Measurements from ENCODE around the gene AK5.

The AK5 gene, protein sequence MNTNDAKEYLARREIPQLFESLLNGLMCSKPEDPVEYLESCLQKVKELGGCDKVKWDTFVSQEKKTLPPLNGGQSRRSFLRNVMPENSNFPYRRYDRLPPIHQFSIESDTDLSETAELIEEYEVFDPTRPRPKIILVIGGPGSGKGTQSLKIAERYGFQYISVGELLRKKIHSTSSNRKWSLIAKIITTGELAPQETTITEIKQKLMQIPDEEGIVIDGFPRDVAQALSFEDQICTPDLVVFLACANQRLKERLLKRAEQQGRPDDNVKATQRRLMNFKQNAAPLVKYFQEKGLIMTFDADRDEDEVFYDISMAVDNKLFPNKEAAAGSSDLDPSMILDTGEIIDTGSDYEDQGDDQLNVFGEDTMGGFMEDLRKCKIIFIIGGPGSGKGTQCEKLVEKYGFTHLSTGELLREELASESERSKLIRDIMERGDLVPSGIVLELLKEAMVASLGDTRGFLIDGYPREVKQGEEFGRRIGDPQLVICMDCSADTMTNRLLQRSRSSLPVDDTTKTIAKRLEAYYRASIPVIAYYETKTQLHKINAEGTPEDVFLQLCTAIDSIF

DNA sequence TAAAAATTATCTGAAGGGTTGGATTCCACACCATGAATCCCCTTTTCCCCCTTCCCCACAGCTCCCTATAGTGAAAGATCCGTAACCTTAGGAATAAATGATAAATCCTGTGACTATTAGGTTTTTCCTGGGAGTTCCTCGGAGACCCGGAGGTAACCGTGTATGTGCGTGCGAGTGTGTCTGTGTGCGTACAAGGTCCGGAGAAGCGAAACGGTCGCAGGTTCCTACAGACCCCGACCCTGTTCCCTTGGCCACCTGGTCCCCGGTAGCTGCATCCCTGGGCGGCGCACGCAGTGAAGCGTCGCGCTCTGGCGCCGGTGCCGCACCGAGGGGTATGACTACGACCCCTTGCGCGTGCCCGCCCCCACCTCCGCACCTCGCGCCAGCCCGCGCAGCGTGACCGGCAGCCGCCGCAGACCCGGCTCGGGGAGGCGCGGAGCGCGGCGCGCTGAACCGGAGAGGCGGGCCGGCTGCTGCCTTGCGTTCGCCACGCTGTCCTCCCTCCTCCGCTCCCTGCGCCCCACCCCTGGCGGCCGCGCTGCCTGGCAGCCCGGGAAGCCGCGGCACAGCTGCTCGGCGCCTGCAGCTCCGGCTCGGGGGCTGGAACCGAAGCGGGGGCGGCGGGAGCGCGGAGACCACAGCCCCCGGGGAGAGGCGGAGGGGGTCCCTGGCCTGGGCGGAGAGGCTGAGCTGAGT is at the start of gene AK5:
TSS of gene AK5 (plus strand) at position 529 of the 696 bp plus-strand sequence. CDS start 295 bp downstream, outside the sequence.
- DNase-seq (ENCODE audit: low read depth) = no peak

DNA sequence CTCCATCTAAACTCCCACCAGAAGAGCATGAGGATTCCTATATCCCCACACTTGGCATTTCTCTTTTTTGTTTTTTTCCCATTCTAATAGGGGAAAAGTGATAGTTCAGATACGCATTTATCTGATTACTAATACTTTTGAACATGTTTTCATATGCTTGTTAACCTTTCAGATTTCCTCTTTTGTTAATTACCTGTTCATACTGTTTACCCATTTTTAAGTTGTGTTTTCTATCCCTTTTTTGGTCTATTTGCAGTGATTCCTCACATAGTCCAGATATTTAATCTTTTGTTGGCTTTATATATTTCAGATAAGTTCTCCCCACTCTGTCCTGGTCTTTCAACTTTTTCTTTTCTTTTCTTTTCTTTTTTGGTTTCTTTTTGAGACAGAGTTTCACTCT is 49.0 kb upstream of the AK5 start:
- no peak for DNase-seq (ENCODE audit: low read depth)

DNA sequence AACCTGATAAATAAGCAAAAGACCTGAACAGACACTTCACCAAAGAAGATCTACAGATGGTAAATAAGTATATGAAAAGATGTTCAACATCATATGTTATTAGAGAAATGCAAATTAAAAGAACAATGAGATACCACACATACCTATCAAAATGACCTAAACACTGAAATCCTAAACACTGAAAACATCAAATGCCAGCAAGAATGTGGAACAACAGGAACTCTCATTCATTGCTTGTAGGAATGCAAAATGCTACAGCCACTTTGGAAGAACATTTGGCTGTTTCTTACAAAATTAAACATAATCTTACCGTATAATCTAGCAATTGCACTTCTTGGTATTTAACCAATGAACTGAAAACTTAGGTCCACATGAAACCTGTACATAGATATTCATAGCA is 47.7 kb upstream of the AK5 start:
- no peak for DNase-seq (ENCODE audit: low read depth)

DNA sequence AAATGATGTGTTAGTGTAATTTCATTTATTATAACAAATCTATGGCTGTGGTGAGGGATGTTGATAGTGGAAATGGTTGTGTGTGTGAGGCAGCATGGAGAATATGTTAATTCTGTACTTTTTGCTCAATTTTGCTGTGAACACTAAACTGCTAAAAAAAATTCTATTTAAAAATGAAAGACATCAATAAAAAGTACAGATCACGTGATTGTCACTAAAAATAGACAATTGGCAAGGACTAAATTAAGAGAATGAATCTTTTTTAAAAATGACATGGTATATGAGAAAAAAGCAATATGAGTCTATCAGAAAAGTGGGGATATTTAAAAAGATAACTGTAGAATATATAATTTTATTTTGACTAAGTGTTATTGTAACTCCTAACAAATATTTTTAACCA is 46.9 kb upstream of the AK5 start:
- DNase-seq (ENCODE audit: low read depth) = no peak

DNA sequence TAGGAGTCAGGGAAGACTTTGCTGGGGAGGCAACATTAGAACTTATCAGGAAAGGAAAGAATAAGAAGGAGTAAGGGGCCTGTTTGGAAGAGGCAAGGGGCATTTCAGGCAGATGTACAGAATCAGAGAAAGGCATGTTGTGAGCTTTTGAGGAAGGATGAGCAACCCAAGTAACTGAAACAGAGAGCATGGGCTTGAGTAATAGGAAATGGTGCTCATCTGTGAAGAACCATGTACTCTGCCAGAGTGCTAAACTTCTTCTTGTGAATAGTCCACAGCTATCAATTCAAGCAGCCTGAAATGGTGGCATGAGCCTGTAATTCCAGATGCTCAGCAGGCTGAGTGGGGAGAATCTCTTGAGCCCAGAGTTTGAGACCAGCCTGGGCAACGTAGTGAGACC is 43.4 kb upstream of the AK5 start:
- no peak for DNase-seq (ENCODE audit: low read depth)

DNA sequence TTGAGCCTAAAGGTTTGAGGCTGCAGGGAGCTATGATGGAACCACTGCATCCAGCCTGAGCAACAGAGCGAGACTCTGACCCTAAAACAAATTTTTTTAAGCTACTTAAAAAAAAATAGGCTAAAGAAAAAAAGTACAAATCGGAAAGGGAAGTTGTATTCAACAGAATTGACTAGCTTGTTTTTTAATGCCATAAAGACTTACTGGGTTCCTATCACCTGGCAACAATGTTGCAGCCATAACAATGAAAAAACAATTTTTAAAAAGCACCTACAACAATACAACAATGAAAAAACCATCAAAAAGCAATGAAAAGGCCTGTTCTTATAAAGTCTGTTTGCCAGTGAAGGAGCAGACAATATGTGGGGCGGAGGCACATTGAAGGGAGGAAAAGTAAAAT is 42.5 kb upstream of the AK5 start:
- no peak for DNase-seq (ENCODE audit: low read depth)

DNA sequence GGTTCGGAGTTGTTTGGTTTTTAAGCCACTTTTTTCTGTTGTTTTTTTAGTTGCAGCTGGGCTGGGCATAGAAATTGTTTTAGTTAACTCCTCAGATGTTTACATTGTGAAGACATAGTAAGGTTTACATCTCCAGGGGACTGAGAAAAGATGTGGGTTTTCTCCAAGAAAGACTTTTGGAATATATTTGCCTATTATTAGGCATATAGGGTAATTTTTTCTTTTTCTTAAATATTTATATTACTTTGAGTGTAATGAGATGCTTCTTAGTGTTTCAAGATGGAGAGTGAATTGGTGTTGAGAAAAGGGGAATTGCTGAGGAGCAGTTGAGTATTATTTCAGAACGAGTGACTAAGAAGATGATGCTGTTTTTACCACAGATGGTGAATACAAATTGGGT is 36.0 kb upstream of the AK5 start:
- no peak for DNase-seq (ENCODE audit: low read depth)

DNA sequence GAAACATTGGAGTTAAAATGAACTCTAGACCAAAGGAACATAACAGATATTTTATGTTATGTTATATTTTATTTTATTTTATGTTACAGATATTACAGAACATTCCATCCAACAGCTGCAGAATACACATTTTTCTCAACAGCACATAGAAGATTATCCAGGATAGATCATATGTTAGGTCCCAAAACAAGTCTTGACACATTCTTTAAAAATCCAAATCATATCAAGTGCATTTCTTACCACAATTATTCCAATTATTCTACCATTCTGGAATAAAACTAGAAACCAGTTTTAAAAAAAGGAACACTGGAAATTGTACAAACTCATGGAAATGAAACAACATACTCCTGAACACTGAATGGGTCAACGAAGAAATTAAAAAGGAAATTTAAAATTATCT is 31.7 kb upstream of the AK5 start:
- DNase-seq (ENCODE audit: low read depth) = no peak

DNA sequence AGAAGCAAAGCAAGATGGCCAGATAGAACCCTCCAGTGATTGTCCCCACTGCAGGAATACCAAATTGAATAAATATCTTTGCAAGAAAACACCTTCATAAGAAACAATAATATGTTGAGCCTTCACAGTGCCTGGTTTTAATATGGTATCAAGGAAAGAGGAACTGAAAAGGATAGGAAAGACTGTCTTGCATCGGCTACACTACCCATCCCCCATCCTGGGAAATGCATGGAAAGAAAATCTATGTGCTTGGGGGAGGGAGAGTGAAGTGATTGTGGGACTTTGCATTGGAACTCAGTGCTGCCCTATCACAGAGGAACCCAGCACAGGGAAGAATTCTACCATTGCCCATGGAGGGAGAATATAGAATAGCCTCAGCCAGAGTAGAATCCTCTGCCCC is 28.6 kb upstream of the AK5 start:
- DNase-seq (ENCODE audit: low read depth) = no peak

DNA sequence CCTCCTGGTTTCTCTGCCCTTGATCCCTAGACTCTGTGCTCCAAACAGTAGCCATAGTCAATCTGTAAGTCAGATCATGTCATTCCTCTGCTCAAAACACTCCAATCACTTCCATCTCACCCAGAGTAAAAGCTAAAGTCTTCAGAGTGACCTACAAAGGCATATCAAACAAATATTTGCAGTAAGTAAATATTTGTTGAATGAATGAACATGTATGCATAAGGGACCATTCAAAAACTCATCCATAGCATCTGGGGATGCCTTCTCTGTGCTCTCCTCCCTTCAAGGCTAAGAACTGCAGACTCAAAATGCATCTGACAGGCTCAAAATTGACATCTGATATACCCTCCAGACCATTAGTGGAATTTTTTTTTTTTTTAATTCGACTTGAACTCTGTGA is 18.1 kb upstream of the AK5 start:
- no peak for DNase-seq (ENCODE audit: low read depth)

DNA sequence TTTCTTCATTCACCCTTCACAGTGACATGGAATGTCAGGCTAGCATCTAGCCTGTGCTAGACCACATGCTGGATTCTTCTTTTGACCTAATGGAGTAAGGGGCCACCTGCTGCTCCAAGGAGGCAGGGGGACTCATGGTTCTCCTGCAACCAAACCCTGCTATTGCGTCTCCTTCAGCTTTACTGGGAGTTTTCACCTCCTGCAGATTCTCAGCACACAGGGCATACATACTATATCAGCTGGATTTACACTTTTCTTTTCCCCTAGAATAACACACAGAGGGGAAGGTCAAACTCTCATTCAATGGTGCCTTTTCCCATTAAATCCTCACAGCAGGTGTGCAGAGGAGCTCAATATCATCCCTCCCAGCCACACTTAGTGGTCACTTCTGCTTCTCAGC is 16.6 kb upstream of the AK5 start:
- DNase-seq (ENCODE audit: low read depth) = no peak

DNA sequence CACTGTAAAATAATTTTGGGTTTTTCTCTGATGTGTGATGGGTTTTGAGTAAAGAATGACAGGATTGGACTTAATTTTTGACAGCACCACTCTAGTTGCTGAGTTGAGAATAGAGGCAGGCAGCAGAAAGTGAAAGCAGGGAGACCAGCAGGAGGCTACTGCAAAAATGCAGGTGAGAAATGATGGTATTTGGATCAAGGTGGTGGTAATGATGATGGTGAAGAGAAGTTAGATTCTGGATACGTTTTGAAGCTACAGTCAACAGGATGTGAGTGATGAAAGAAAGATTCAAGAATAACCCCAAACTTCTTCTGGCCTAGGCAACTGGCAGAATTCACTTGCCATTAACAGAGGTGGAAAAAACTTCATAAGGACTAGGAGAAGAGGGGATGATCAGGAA is 14.8 kb upstream of the AK5 start:
- no peak for DNase-seq (ENCODE audit: low read depth)

DNA sequence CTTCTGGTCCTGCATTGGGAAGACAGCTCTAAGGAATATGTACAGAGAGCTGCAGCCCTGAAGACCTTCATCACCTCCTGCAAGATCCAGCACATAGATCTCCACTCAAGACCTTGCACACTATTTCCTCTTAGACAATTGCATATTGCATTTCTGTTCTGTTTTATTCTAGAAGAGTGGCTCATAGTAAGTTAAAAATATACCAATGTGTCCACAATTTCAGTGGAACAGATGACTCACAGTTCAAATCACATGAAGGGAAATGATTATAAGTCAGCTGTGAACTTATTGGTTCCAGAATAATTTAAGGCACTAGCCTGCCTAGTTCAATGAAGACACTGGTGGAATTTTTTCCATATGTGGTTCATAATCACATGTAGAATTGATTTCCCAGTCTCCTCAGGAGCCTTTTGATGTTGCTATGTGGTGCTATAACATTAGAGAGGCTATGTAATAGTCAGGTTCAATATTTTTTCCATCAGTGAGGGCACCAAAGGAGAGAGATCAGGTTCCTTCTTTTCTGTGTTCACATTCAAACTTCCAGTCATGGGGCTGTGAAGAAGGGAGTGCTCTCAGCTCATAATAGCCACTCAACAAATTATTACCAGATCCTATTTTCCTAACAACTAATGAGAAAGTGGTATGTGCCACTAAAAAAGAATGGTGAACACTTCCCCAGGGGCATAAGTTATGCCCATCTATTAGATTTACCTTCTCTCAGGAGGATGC is 9.8 kb upstream of the AK5 start:
- DNase-seq (ENCODE audit: low read depth) = no peak

DNA sequence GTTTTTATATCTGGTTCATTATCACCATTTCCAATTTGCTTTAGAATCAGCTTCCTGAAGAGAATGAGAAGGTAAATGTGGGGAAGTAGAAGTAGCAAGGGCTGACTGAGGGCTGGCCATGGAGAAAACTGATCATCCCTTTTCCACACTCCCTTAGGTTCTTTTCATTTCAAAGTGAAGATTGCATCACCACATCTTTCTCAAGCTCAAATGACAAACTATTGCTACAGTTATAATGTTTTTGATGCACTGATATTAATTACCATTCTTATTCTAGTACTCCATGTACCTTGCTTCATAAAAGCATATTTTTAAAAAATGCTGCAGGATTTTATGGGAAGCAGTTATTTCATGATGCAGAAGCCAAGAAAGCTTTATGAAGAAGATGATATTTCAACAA is 7.9 kb upstream of the AK5 start:
- no peak for DNase-seq (ENCODE audit: low read depth)

DNA sequence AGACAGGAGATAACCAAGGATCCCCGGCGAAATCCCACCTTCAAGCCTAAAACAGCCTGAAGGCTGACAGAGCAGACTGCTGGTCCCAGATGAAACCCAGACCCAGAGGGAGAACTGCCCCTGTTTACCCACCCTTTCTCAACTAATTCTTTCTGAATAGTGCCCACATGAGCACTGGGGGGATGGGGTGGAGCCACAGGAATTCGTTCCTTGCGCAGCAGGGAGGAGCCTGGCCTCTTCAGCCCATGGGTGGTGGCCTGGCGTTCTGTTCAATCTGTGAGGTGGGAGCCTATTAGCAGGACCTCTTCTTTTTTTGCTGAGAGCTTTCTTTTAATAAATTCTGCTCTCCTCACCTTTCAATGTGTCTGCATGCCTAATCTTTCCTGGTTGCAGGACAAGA is 6.6 kb upstream of the AK5 start:
- no peak for DNase-seq (ENCODE audit: low read depth)

DNA sequence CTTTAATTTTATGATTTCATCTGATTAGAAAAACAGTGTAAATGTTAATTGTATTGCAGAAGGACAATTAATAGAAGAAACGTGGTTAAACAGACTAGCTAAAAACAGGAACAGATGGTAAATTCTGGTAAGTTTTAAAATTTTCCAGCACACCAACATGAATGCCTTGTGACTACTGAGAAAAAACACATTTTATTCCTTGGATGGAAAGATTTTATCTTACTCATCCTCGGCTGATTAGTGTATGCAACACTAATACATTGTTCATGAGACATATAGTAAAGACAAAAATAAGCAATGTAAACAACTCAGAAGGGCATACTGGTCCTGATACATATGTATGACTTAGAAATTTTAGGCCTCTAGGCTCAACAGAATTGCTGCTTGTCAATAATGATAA is 4.9 kb upstream of the AK5 start:
- no peak for DNase-seq (ENCODE audit: low read depth)

DNA sequence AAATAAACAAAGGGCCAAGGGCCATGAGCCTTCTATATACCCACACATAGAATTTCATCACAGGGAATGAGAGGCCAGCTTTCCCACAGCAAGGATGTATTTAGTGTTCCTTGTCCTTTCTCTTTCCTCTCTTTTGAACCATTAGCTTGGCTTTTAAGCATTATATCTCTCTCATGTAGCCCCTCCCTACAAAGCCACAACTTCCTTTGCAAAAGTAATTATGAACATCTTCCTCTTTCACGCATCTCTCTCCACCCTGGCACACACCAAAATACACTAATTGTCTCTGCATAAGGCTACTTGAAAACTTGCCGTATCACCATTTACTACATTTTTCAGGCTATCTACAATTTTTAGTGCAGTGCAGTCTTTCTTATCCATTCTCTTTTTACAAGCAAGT is 1.9 kb upstream of the AK5 start:
- DNase-seq (ENCODE audit: low read depth) = no peak

DNA sequence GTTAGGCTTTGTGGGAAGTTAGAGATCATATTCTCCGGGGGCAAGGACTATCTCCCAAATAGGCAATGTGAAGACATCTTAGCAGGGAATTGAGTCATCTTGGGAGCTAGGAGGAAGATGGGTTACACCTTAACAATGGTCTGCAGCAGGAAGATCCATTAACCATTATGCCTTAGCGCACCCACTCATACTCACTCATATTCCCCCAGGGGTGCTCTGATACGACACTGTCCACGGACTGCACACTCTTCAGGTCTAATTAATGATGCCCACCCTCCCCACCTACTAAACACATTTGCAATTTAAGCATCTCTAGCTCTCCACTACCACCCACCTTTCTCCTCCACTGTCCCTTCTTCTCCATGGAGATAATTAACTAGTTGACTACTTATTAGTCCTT is 857 bp upstream of the AK5 start:
- no peak for DNase-seq (ENCODE audit: low read depth)

DNA sequence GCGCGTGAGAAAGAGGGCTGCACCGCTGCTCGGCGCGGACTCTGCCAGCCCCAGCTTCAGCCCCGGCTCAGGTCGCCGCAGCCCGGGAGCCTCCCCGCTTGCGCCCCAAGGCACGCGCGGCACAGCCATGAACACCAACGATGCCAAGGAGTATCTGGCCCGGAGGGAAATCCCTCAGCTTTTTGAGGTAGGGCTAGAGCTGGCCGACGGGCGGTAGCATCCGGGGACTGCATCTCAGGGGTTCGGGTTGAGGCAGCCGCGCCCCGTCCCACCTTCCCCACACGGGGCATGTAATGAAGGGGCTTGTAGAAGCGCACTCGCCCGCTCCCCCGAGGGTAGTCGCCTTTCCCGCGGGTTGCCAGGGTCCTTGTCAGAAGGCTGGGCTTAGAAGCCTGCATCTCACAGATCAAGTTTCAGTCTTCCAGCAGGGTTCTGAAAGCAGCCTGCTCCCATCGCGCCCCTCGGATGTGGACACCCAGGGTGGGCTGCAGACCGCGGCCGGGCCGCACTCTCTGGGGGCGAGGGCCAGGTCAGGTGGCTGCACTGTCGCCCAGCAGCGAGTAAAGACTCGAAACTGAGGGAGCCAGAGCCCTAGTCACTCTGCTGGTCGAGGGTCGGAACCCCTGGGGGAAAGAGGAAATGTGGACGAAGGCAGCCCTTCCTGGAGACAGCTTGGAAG is 507 bp downstream of the AK5 start:
- DNase-seq (ENCODE audit: low read depth) = no peak

DNA sequence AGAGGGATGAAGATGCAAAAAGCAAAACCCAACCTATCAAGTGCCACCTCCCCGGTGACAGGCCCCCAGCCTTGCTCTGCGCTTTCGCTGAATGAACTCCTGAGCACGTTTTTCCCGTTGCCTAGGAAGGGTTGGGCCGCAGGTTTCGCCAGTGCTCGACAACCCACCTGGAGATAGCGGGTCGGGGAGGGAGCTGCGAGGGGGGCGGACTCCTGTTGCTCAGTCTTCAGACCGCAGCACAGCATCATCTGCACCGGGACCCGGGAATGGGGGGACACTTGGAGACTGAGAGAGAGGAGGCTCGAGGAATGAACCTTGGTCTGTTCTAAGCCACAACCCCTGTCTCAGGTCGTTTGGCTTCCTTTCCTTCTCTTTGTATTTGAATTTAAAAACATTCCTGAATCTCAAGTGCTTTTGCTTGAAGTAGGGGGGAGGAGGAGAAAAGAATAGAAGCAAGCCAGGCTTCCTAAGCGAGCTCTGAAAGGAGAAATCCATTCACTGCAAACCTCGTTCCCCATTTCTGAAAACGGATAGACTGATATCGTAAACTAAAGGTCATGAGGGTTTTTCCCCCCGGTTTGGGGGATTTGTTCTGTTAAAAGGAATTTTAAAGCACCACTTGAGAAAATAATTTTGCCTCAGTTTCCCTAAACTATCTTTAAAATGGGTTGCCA is 1.2 kb downstream of the AK5 start:
- DNase-seq (ENCODE audit: low read depth) = no peak

DNA sequence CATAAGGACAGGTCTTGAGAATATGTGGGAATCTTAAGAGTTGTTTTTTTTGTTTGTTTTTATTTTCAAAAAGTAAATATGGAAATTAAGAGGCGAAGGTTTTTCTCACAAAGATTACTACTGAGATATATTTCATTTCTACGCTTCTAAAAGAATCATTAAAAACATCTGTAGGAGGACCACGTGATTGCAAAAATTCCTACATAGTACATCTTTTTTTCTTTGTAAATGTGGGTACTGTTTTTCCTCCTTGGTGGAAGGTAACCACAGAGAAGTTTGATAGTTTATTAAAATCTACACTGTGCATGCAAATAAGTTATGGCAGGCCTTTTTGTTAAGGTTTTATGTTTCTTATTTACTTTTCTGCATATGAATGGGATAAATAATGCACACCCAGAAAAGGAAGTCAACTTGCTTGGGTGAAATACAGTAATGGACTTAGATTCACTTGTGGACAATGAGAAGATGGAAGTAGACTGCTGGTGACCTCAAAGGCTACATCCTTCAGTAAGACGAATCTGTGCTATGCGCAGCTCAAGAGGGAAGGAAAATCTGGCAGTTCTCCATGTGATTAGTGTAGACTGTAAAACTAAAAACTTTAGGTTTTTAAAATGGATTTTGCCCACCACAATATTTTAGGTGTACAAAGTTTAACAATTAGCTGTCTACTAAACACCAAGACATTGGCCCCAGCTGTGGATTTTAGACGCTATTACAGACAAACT is 2.0 kb downstream of the AK5 start:
- DNase-seq (ENCODE audit: low read depth) = no peak
